Measurements from ENCODE around the gene VPS4B. TPM values are rescaled to one million over a fixed set of nuclear protein-coding genes. Genes with fewer than 3 reads are reported as not detected.
"Not testable (repeated sequence)": the region's sequence is repeated elsewhere in the genome, so short reads cannot be mapped to it uniquely, and the experiment has no call there.

Gene VPS4B
- total RNA-seq, 2 donors from 2014 or later, result 28.3 to 31.7 TPM

DNA sequence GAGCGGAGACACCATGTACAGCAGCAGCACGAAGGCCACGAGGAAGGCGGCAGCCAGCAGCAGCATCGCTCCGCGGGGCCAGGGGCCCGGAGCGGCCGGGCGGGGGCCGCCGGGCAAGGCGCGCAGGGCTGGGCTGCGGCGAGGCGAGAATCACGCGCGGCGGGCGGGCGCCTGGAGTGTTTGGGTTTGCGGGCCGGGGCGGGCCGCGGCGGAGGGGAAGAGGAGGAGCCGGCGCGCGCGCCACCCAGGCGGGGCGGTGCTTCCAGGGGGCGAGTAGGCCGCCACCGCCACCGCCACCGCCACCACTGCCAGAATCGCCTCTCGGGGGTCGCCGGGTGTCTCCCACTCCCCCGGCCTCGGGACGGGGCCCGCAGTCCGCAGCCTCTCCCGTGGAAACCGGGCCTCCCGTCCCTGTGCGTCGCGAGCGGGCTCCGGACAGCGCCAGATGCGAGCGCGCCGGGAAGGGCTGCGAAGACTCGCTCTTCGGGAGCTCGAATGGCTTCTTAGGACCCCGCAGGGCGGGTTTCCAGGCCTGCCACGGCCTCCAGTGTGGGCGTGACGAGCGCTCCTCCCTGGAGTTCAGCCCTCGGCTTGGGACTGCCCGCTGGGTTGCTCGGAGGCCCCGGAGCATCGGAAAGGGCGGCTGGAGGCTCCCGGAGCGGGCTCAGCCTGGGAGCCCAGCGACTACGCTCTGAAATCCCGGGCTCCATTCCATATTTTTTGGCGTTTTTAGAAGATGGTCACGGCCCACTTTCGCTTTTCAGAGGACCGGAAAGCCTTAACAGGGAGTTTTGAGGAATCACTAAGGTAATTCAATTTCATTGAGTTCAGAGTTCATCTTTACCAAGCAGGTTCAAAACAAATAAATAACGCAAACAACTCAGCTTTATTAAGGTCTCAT, 55.0 kb downstream of the VPS4B start, which contains the start of gene KDSR:
Gene KDSR (minus strand): TSS at position 154 of the 901 bp plus-strand sequence. CDS start 88 bp downstream, at position 66.
- Histone ChIP-seq H3K36me3 (no peaks in the 10 kb centered on the region), H3K27ac (peak within 1 kb of the TSS; percentile 95), H3K4me1 (replicated peaks) (no peaks in the 10 kb centered on the region), H3K4me3 (peak within 1 kb of the TSS; percentile 72 to 75), H3K27me3 (replicated peaks; ENCODE audit: insufficient read depth) (no peaks in the 10 kb centered on the region), H3K9me3 (no peaks in the 10 kb centered on the region)
- WGBS, result under 1% methylated on average over 60 of the region's 90 CpGs
- peak; percentile 73 for TF ChIP-seq POLR2A (IDR thresholded peaks at IDR 0.05)
- TF ChIP-seq, protein P1, sequence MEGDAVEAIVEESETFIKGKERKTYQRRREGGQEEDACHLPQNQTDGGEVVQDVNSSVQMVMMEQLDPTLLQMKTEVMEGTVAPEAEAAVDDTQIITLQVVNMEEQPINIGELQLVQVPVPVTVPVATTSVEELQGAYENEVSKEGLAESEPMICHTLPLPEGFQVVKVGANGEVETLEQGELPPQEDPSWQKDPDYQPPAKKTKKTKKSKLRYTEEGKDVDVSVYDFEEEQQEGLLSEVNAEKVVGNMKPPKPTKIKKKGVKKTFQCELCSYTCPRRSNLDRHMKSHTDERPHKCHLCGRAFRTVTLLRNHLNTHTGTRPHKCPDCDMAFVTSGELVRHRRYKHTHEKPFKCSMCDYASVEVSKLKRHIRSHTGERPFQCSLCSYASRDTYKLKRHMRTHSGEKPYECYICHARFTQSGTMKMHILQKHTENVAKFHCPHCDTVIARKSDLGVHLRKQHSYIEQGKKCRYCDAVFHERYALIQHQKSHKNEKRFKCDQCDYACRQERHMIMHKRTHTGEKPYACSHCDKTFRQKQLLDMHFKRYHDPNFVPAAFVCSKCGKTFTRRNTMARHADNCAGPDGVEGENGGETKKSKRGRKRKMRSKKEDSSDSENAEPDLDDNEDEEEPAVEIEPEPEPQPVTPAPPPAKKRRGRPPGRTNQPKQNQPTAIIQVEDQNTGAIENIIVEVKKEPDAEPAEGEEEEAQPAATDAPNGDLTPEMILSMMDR (IDR thresholded peaks at IDR 0.05), result no peak
- TF ChIP-seq POLR2AphosphoS5 (IDR thresholded peaks at IDR 0.05), result peak; percentile 86
- intact Hi-C loops (cut with DNase I), result loop anchor here (1.0 kb wide), 1 partner anchor 55 kb away; the partner anchor contains the start of gene VPS4B
- DNase-seq (ENCODE audit: low spot score), result peak; percentile 95

DNA sequence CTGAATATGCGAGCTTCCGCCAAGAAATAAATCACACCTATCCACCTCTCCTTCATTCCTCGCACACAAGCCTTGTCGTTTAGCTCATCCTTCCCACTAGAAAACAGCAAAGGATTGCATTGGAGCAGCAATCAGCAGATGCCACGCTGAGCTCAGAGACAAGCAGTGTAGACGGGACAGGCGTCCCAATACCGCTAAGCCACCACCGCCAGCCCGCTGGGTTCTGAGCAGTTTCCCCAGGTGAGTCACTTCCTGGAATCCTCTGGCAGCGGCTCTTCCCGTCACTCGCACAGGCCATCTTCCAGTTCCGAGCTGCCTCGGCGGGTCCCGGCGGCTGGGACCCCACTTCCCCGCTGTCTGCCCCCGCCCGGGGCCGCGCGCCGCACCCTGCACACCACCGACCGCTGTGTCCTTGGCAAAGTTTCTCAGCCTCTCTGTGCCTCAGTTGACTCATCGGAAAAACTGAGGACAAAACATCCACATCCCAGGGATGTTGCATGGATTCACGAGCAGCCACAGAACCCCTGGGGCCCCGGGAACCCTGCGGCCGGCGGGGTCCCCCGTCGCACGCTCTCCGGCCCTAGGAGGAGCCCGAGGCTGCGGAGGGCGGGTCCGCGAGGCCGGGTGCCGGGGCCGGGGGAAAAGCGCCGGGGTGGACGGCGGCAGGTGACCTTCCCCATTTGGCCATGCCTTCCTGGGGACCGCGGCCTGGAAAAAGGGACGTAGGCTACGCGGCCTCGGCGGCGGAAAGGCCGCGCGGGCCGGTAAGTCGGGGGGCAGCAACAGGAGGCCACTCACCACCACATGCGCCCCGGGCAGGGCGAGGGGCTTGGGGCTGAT, 55.8 kb downstream of the VPS4B start:
- Histone ChIP-seq H3K36me3 (no peaks in the 10 kb centered on the region), H3K4me3 (peak overlapping the region; percentile 72 to 75), H3K27ac (peak overlapping the region; percentile 95), H3K27me3 (replicated peaks; ENCODE audit: insufficient read depth) (no peaks in the 10 kb centered on the region), H3K9me3 (no peaks in the 10 kb centered on the region), H3K4me1 (replicated peaks) (no peaks in the 10 kb centered on the region)
- TF ChIP-seq, protein P1 (IDR thresholded peaks at IDR 0.05), result no peak
- TF ChIP-seq POLR2AphosphoS5 (IDR thresholded peaks at IDR 0.05), result peak; percentile 52
- intact Hi-C loops (cut with DNase I), result loop anchor here (1.0 kb wide), 1 partner anchor 56 kb away; the partner anchor contains the start of gene VPS4B
- under 1% methylated on average over 52 of the region's 65 CpGs for WGBS
- DNase-seq (ENCODE audit: low spot score), result peak; percentile 70

DNA sequence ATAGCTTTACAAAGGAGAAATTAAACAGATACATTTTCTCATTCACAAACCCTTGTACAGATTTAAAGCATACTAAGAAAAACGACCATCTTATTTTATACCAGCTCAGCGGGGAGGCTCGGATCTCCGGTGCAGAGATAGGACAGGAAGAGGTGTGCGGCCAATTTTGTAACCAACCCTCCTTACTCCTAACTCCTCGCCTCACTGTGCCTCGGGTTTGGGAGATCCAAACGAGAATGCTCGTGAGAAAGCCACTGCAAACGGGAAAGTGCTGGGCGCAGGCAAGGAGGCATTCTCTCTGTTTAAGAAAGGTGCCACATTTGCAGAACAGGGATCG, 56.4 kb downstream of the VPS4B start:
- no peaks in the 10 kb centered on the region for H3K27me3 ChIP-seq (replicated peaks; ENCODE audit: insufficient read depth)
- peak overlapping the region; percentile 72 to 75 for H3K4me3 ChIP-seq
- H3K9me3 ChIP-seq, result no peaks in the 10 kb centered on the region
- H3K27ac ChIP-seq, result peak overlapping the region; percentile 95
- no peaks in the 10 kb centered on the region for H3K36me3 ChIP-seq
- WGBS, result 2% methylated on average over 12 of the region's 12 CpGs
- TF ChIP-seq POLR2AphosphoS5 (IDR thresholded peaks at IDR 0.05) (no peak), POLR2A (IDR thresholded peaks at IDR 0.05) (no peak)
- TF ChIP-seq, protein P1 (IDR thresholded peaks at IDR 0.05), result no peak
- peak; percentile 5 for DNase-seq (ENCODE audit: low spot score)
- no peaks in the 10 kb centered on the region for H3K4me1 ChIP-seq (replicated peaks)
- intact Hi-C loops (cut with DNase I), result no loop called here

DNA sequence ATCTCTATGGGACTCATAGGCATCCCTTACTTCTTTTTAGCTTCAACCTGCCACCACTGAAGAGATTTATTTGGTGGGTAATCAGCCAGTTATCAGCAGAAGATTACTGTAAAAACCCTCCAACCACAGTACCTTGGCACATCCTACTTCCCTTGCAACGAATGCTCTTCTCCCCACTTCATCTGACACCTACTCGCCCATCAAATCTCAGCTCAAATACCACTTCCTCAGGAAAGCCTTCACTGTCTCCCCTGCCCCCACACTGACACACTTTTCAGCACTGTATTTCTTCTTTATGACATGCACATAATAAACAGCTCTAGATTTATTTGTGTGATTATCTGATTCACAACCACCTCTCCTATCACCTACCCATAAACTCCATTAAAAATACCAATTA, 58.3 kb downstream of the VPS4B start:
- no peaks in the 10 kb centered on the region for H3K27me3 ChIP-seq (replicated peaks; ENCODE audit: insufficient read depth)
- H3K36me3 ChIP-seq, result peaks cover 0 to 6% of the 10 kb centered on the region in 2 donors
- H3K27ac ChIP-seq, result no peak overlapping the region
- WGBS, result 70% methylated on average over 2 of the region's 2 CpGs
- no peak overlapping the region for H3K4me3 ChIP-seq
- no peaks in the 10 kb centered on the region for H3K4me1 ChIP-seq (replicated peaks)
- no peaks in the 10 kb centered on the region for H3K9me3 ChIP-seq
- intact Hi-C loops (cut with DNase I), result no loop called here
- no peak for DNase-seq (ENCODE audit: low spot score)
- TF ChIP-seq POLR2AphosphoS5 (IDR thresholded peaks at IDR 0.05) (no peak), POLR2A (IDR thresholded peaks at IDR 0.05) (no peak)
- TF ChIP-seq, protein P1 (IDR thresholded peaks at IDR 0.05), result no peak

DNA sequence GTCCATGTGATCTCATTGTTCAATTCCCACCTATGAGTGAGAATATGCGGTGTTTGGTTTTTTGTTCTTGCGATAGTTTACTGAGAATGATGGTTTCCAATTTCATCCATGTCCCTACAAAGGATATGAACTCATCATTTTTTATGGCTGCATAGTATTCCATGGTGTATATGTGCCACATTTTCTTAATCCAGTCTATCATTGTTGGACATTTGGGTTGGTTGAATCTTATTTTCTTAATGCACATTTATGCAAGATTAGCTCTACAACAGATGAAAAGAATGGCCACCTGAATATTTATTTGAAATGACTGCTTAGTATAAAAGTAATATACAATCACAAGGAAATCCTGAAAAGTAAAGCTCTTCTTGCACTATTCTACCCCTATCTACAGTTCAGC, 58.9 kb downstream of the VPS4B start:
- H3K27me3 ChIP-seq (replicated peaks; ENCODE audit: insufficient read depth); H3K9me3 ChIP-seq; H3K4me3 ChIP-seq; H3K4me1 ChIP-seq (replicated peaks); H3K36me3 ChIP-seq; intact Hi-C loops (cut with DNase I); DNase-seq (ENCODE audit: low spot score); H3K27ac ChIP-seq: not testable (repeated sequence)
- WGBS, result no CpG with 5 or more reads among the region's 2 CpGs

Data from prostate gland (tissue), 2 donors.